Right hindlimb (tissue), 1 donor: Measurements from ENCODE around the gene ASIP.
"Not testable (repeated sequence)": the region's sequence is repeated elsewhere in the genome, so short reads cannot be mapped to it uniquely, and the experiment has no call there.

Experiments used
- DNase-seq: peaks from one replicate; pipeline ENCODE4 v3.0.0-alpha.2; 2018

The ASIP gene

GRCh38 chr20:34240693-34241615 lies at the start of gene ASIP:
Gene ASIP (plus strand): TSS chr20:34241423. CDS start chr20:34260375, 18,952 bp downstream.
- DNase-seq = no peak

- no peak for DNase-seq
Measured at GRCh38 chr20:34193051-34193450, 48.2 kb upstream of the ASIP start.

- no peak for DNase-seq
Measured at GRCh38 chr20:34199183-34199582, 42.0 kb upstream of the ASIP start.

- DNase-seq = no peak
Measured at GRCh38 chr20:34200023-34200422, 41.2 kb upstream of the ASIP start.

GRCh38 chr20:34201531-34201930 lies 39.7 kb upstream of the ASIP start:
- no peak for DNase-seq

GRCh38 chr20:34205172-34205880 lies 35.9 kb upstream of the ASIP start:
- DNase-seq = not testable (repeated sequence)

GRCh38 chr20:34209111-34209510 lies 32.1 kb upstream of the ASIP start:
- DNase-seq = no peak

- no peak for DNase-seq
Measured at GRCh38 chr20:34210271-34210670, 31.0 kb upstream of the ASIP start.

GRCh38 chr20:34211591-34211990 lies 29.6 kb upstream of the ASIP start:
- DNase-seq = no peak

GRCh38 chr20:34213213-34213612 lies 28.0 kb upstream of the ASIP start:
- no peak for DNase-seq

GRCh38 chr20:34215711-34216381 lies 25.4 kb upstream of the ASIP start:
- DNase-seq = peak; percentile 80

GRCh38 chr20:34216382-34216742 lies 24.9 kb upstream of the ASIP start:
- DNase-seq = no peak

- no peak for DNase-seq
Measured at GRCh38 chr20:34220561-34220960, 20.7 kb upstream of the ASIP start.

- DNase-seq = no peak
Measured at GRCh38 chr20:34222208-34222607, 19.0 kb upstream of the ASIP start.

- not testable (repeated sequence) for DNase-seq
Measured at GRCh38 chr20:34224251-34224650, 17.0 kb upstream of the ASIP start.

GRCh38 chr20:34231634-34232033 lies 9.6 kb upstream of the ASIP start:
- no peak for DNase-seq

- DNase-seq = no peak
Measured at GRCh38 chr20:34232494-34233087, 8.6 kb upstream of the ASIP start.

- DNase-seq = no peak
Measured at GRCh38 chr20:34233687-34234086, 7.5 kb upstream of the ASIP start.

- no peak for DNase-seq
Measured at GRCh38 chr20:34235875-34236274, 5.3 kb upstream of the ASIP start.

GRCh38 chr20:34237942-34238341 lies 3.3 kb upstream of the ASIP start:
- DNase-seq = no peak

GRCh38 chr20:34240121-34240520 lies 1.1 kb upstream of the ASIP start:
- no peak for DNase-seq

- DNase-seq = not testable (repeated sequence)
Measured at GRCh38 chr20:34242015-34242414, 792 bp downstream of the ASIP start.

- DNase-seq = no peak
Measured at GRCh38 chr20:34242879-34243278, 1.7 kb downstream of the ASIP start.
